Neural progenitor cell (in vitro differentiated cells): ENCODE results near the gene ASTN2. TPM values are rescaled to one million over a fixed set of nuclear protein-coding genes. Genes with fewer than 3 reads are reported as not detected.

Experiments used
- DNase-seq: peaks from one replicate; pipeline ENCODE4 v3.0.0-alpha.2; 2016; ENCODE audit warnings: low spot score
- H2AFZ ChIP-seq: fragments of 200-600 bp; sonication (generic); replicated peaks from 2 replicates; pipeline ENCODE4 v1.6.1; 2016; ENCODE audit warnings: antibody characterized with exemption
- H3F3A ChIP-seq: fragments of 200-600 bp; sonication (generic); 2 replicates; pipeline ENCODE4 v1.6.1; 2016; ENCODE audit warnings: antibody characterized with exemption, low read depth
- H3K27ac ChIP-seq: fragments of 200-600 bp; sonication (generic); 2 replicates; pipeline ENCODE4 v1.5.1; 2016; ENCODE audit warnings: mild to moderate bottlenecking
- H3K27me3 ChIP-seq: fragments of 200-600 bp; sonication (generic); 2 replicates; pipeline ENCODE4 v1.6.1; 2016; ENCODE audit warnings: mild to moderate bottlenecking, moderate library complexity
- H3K36me3 ChIP-seq: fragments of 200-600 bp; sonication (generic); 2 replicates; pipeline ENCODE4 v1.5.1; 2016
- H3K4me1 ChIP-seq: fragments of 200-600 bp; sonication (generic); 2 replicates; pipeline ENCODE4 v1.6.1; 2016; ENCODE audit warnings: mixed run types
- H3K4me2 ChIP-seq: fragments of 200-600 bp; sonication (generic); 2 replicates; pipeline ENCODE4 v1.6.1; 2016
- H3K4me3 ChIP-seq: fragments of 200-600 bp; sonication (generic); 2 replicates; pipeline ENCODE4 v1.5.1; 2016
- H3K79me2 ChIP-seq: fragments of 200-600 bp; sonication (generic); 2 replicates; pipeline ENCODE4 v1.6.1; 2016; ENCODE audit warnings: low read depth
- H3K9ac ChIP-seq: fragments of 200-600 bp; sonication (generic); 2 replicates; pipeline ENCODE4 v1.6.1; 2016
- H3K9me3 ChIP-seq: fragments of 200-600 bp; sonication (generic); 2 replicates; pipeline ENCODE4 v1.5.1; 2016; ENCODE audit warnings: low read depth
- H4K20me1 ChIP-seq: fragments of 200-600 bp; sonication (generic); 2 replicates; pipeline ENCODE4 v1.6.1; 2016; ENCODE audit warnings: low read depth
- H3K27ac Mint-ChIP-seq: 3 replicates; pipeline ENCODE4 v1.8.0; 2021; ENCODE audit warnings: mixed read lengths
- H3K27me3 Mint-ChIP-seq: 2 replicates; pipeline ENCODE4 v1.8.0; 2022; ENCODE audit warnings: low read depth, mild to moderate bottlenecking, inconsistent platforms, moderate library complexity, mixed read lengths; ENCODE audit not compliant: insufficient read depth
- H3K36me3 Mint-ChIP-seq: 3 replicates; pipeline ENCODE4 v1.8.0; 2021; ENCODE audit warnings: mixed read lengths
- H3K4me1 Mint-ChIP-seq: 3 replicates; pipeline ENCODE4 v1.8.0; 2021; ENCODE audit warnings: mixed read lengths
- H3K4me3 Mint-ChIP-seq: 3 replicates; pipeline ENCODE4 v1.8.0; 2021; ENCODE audit warnings: mild to moderate bottlenecking, moderate library complexity, mixed read lengths
- H3K9me3 Mint-ChIP-seq: 3 replicates; pipeline ENCODE4 v1.8.0; 2020; ENCODE audit warnings: mixed read lengths
- CTCF ChIP-seq: fragments of 200-600 bp; sonication (generic); IDR thresholded peaks from 2 replicates; pipeline ENCODE4 v1.5.1; 2017; ENCODE audit warnings: antibody characterized with exemption, mild to moderate bottlenecking
- EZH2 ChIP-seq: fragments of 200-600 bp; sonication (generic); IDR thresholded peaks from 2 replicates; pipeline ENCODE4 v1.6.1; 2017; ENCODE audit warnings: antibody characterized with exemption, mild to moderate bottlenecking, moderate library complexity
- EZH2phosphoT487 ChIP-seq: fragments of 200-600 bp; sonication (generic); IDR thresholded peaks from 2 replicates; pipeline ENCODE4 v1.6.1; 2017; ENCODE audit warnings: antibody characterized with exemption
- total RNA-seq: library from RNA; depleted of rRNA; stranded (reverse); fragments of >200 nt; gene quantifications from 2 replicates; pipeline ENCODE4 v1.2.3, GENCODE V29; 2015; ENCODE audit warnings: low replicate concordance

Gene ASTN2
- total RNA-seq, 1 donor from 2014 or later = 8.0 TPM

GRCh38 chr9:116629634-116630033 is 785.2 kb downstream of the ASTN2 start:
- Histone ChIP-seq H3K4me2 (no peak overlapping the region), H4K20me1 (no peaks in the 10 kb centered on the region), H3K79me2 (no peaks in the 10 kb centered on the region), H3K27ac (no peak overlapping the region), H3K9me3 (no peaks in the 10 kb centered on the region), H3K27me3 (no peaks in the 10 kb centered on the region), H3K9ac (no peak overlapping the region), H3K36me3 (no peaks in the 10 kb centered on the region), H3F3A (no peaks in the 10 kb centered on the region), H3K4me1 (no peaks in the 10 kb centered on the region), H3K4me3 (no peak overlapping the region), H2AFZ (no peak overlapping the region)
- Mint-ChIP-seq H3K4me1 (no peaks in the 10 kb centered on the region), H3K4me3 (no peak overlapping the region), H3K27me3 (no peaks in the 10 kb centered on the region), H3K36me3 (no peaks in the 10 kb centered on the region), H3K27ac (no peak overlapping the region), H3K9me3 (no peaks in the 10 kb centered on the region)
- no peak for TF ChIP-seq EZH2phosphoT487
- no peak for TF ChIP-seq CTCF
- TF ChIP-seq EZH2 = no peak
- no peak for DNase-seq

- Histone ChIP-seq H3K4me2 (no peak overlapping the region), H3K27ac (no peak overlapping the region), H3K4me3 (no peak overlapping the region), H3K4me1 (no peaks in the 10 kb centered on the region), H3K9ac (no peak overlapping the region), H3K79me2 (no peaks in the 10 kb centered on the region), H3K36me3 (no peaks in the 10 kb centered on the region), H3K9me3 (no peaks in the 10 kb centered on the region), H2AFZ (no peak overlapping the region), H4K20me1 (no peaks in the 10 kb centered on the region), H3F3A (no peaks in the 10 kb centered on the region), H3K27me3 (no peaks in the 10 kb centered on the region)
- H3K36me3 Mint-ChIP-seq = no peaks in the 10 kb centered on the region
- H3K4me3 Mint-ChIP-seq = no peak overlapping the region
- H3K27ac Mint-ChIP-seq = no peak overlapping the region
- TF ChIP-seq EZH2phosphoT487 (no peak), EZH2 (no peak), CTCF (no peak)
- DNase-seq = no peak
- H3K4me1 Mint-ChIP-seq = no peaks in the 10 kb centered on the region
- H3K9me3 Mint-ChIP-seq = no peaks in the 10 kb centered on the region
- no peaks in the 10 kb centered on the region for H3K27me3 Mint-ChIP-seq
Observed at GRCh38 chr9:116628716-116629115, 786.1 kb downstream of the ASTN2 start.

- H3K27ac Mint-ChIP-seq = no peak overlapping the region
- TF ChIP-seq CTCF = no peak
- no peak for TF ChIP-seq EZH2phosphoT487
- no peak for TF ChIP-seq EZH2
Observed at GRCh38 chr9:116627433-116627832, 787.4 kb downstream of the ASTN2 start.

More at GRCh38 chr9:116627433-116627832, 787.4 kb downstream of the ASTN2 start:
- Mint-ChIP-seq H3K9me3 (no peaks in the 10 kb centered on the region), H3K4me1 (no peaks in the 10 kb centered on the region), H3K4me3 (no peak overlapping the region), H3K27me3 (no peaks in the 10 kb centered on the region), H3K36me3 (no peaks in the 10 kb centered on the region)
- no peaks in the 10 kb centered on the region for H3K9me3 ChIP-seq
- no peaks in the 10 kb centered on the region for H3K27me3 ChIP-seq
- no peaks in the 10 kb centered on the region for H3K4me1 ChIP-seq
- no peak overlapping the region for H2AFZ ChIP-seq
- no peaks in the 10 kb centered on the region for H3K79me2 ChIP-seq
- no peak overlapping the region for H3K4me2 ChIP-seq
- no peak overlapping the region for H3K9ac ChIP-seq
- no peaks in the 10 kb centered on the region for H4K20me1 ChIP-seq
- no peaks in the 10 kb centered on the region for H3K36me3 ChIP-seq
- no peak for DNase-seq
- H3K4me3 ChIP-seq = no peak overlapping the region
- H3K27ac ChIP-seq = no peak overlapping the region
- H3F3A ChIP-seq = no peaks in the 10 kb centered on the region
